DMS114 treated with DMSO at 0.1 percent for 48 hours (cell line): ENCODE data around the gene CALHM5.
A peak's percentile ranks its signal among the peaks of the same experiment; 100 is the strongest.
"Not testable (repeated sequence)": the region's sequence is repeated elsewhere in the genome, so short reads cannot be mapped to it uniquely, and the experiment has no call there.

Experiments used
- DNase-seq: peaks from one replicate; lab custom pipeline; 2025; ENCODE audit not compliant: unreplicated experiment; lab: John Stamatoyannopoulos, UW

CALHM5 gene

GRCh38 chr6:116511424-116512110, at the start of gene CALHM5:
CALHM5 (plus strand) TSS chr6:116511639; CDS start chr6:116511697, 58 bp downstream.
- DNase-seq, result peak; percentile 64

- DNase-seq, result peak; percentile 37
Observed at GRCh38 chr6:116461932-116462885, 49.2 kb upstream of the CALHM5 start.

GRCh38 chr6:116463301-116463700, 48.1 kb upstream of the CALHM5 start:
- DNase-seq, result no peak

GRCh38 chr6:116465246-116465645, 46.2 kb upstream of the CALHM5 start:
- no peak for DNase-seq

GRCh38 chr6:116467096-116467495, 44.3 kb upstream of the CALHM5 start:
- DNase-seq, result no peak

GRCh38 chr6:116467514-116467913, 43.9 kb upstream of the CALHM5 start:
- DNase-seq, result no peak

- no peak for DNase-seq
Observed at GRCh38 chr6:116468293-116468692, 43.1 kb upstream of the CALHM5 start.

- no peak for DNase-seq
Observed at GRCh38 chr6:116471531-116471930, 39.9 kb upstream of the CALHM5 start.

GRCh38 chr6:116472706-116473105, 38.7 kb upstream of the CALHM5 start:
- peak; percentile 65 for DNase-seq

GRCh38 chr6:116475141-116475540, 36.3 kb upstream of the CALHM5 start:
- DNase-seq, result no peak

GRCh38 chr6:116476002-116476678, 35.3 kb upstream of the CALHM5 start:
- peak; percentile 34 for DNase-seq

GRCh38 chr6:116482780-116483179, 28.7 kb upstream of the CALHM5 start:
- DNase-seq, result no peak

- no peak for DNase-seq
Observed at GRCh38 chr6:116483616-116484015, 27.8 kb upstream of the CALHM5 start.

- DNase-seq, result no peak
Observed at GRCh38 chr6:116485559-116486184, 25.8 kb upstream of the CALHM5 start.

GRCh38 chr6:116491610-116492330, 19.7 kb upstream of the CALHM5 start:
- no peak for DNase-seq

- DNase-seq, result no peak
Observed at GRCh38 chr6:116492331-116493067, 18.9 kb upstream of the CALHM5 start.

GRCh38 chr6:116495161-116495560, 16.3 kb upstream of the CALHM5 start:
- not testable (repeated sequence) for DNase-seq

GRCh38 chr6:116497113-116497676, 14.2 kb upstream of the CALHM5 start:
- DNase-seq, result no peak

GRCh38 chr6:116500969-116501433, 10.4 kb upstream of the CALHM5 start:
- DNase-seq, result no peak
